DND-41 (cell line): ENCODE measurements around the gene ARL13B.
"Not testable (repeated sequence)": the region's sequence is repeated elsewhere in the genome, so short reads cannot be mapped to it uniquely, and the experiment has no call there.

Experiments
- ATAC-seq: fragments of 200-7000 bp; cut with Tn5 transposase; 3 replicates; pipeline ENCODE4 v1.9.1; 2021; ENCODE audit warnings: low read depth; ENCODE audit not compliant: insufficient read depth
- DNase-seq: peaks from one replicate; pipeline ENCODE4 v3.0.0-alpha.2; 2020
- H2AFZ ChIP-seq: 2 replicates; pipeline ENCODE4 v1.6.0; 2012; ENCODE audit warnings: low read depth, low read length
- H3K27ac ChIP-seq: 2 replicates; pipeline ENCODE4 v1.5.1; 2012; ENCODE audit warnings: low read length, inconsistent platforms
- H3K27me3 ChIP-seq: fragments of 200-600 bp; sonication (generic); 2 replicates; pipeline ENCODE4 v1.6.0; 2012; ENCODE audit warnings: low read length, mild to moderate bottlenecking, inconsistent platforms; ENCODE audit not compliant: insufficient read depth, poor library complexity
- H3K36me3 ChIP-seq: 2 replicates; pipeline ENCODE4 v1.5.1; 2012; ENCODE audit warnings: low read length, inconsistent platforms; ENCODE audit not compliant: insufficient read depth
- H3K4me1 ChIP-seq: 2 replicates; pipeline ENCODE4 v1.5.1; 2012; ENCODE audit warnings: mild to moderate bottlenecking, low read length; ENCODE audit not compliant: insufficient read depth
- H3K4me2 ChIP-seq: 2 replicates; pipeline ENCODE4 v1.6.0; 2012; ENCODE audit warnings: mild to moderate bottlenecking, moderate library complexity, low read length, inconsistent platforms; ENCODE audit not compliant: insufficient read depth
- H3K4me3 ChIP-seq, 2 experiments: fragments of 200-600 bp in 1 of 2; shearing (Covaris generic) in 1 of 2; 2 replicates each; pipeline ENCODE4 v1.5.1; 2012 to 2016; ENCODE audit warnings: inconsistent platforms in 2 of 2, low read length in 2 of 2, mild to moderate bottlenecking in 2 of 2, low read depth in 1 of 2, moderate library complexity in 1 of 2
- H3K79me2 ChIP-seq: 2 replicates; pipeline ENCODE4 v1.6.0; 2012; ENCODE audit warnings: low read length, inconsistent platforms; ENCODE audit not compliant: insufficient read depth
- H3K9ac ChIP-seq: 2 replicates; pipeline ENCODE4 v1.6.0; 2012; ENCODE audit warnings: low read depth, mild to moderate bottlenecking, inconsistent platforms, low read length, moderate library complexity
- H3K9me3 ChIP-seq: 2 replicates; pipeline ENCODE4 v1.5.1; 2012; ENCODE audit warnings: low read length, moderate library complexity, mild to moderate bottlenecking, inconsistent platforms; ENCODE audit not compliant: insufficient read depth, severe bottlenecking
- H4K20me1 ChIP-seq: 2 replicates; pipeline ENCODE4 v1.6.0; 2012; ENCODE audit warnings: low read length; ENCODE audit not compliant: insufficient read depth
- CTCF ChIP-seq: IDR thresholded peaks from 2 replicates; pipeline ENCODE4 v1.5.1; 2012; ENCODE audit warnings: borderline replicate concordance, low read length, moderate library complexity, mild to moderate bottlenecking; ENCODE audit not compliant: poor library complexity, severe bottlenecking; ENCODE audit errors: extremely low read depth
- EZH2 ChIP-seq: IDR thresholded peaks from 3 replicates; pipeline ENCODE4 v1.6.1; 2012; ENCODE audit warnings: borderline replicate concordance, low read depth, mild to moderate bottlenecking, moderate library complexity, low read length, inconsistent platforms; ENCODE audit not compliant: severe bottlenecking

Gene ARL13B

GRCh38 chr3:94076055-94076454, 96.1 kb downstream of the ARL13B start:
- Histone ChIP-seq H3K27me3 (no peaks in the 10 kb centered on the region), H3K4me3 (no peak overlapping the region), H3K9ac (no peak overlapping the region), H3K36me3 (peaks cover 21% of the 10 kb centered on the region), H3K79me2 (peaks cover 28% of the 10 kb centered on the region), H3K4me2 (no peak overlapping the region), H3K9me3 (no peaks in the 10 kb centered on the region), H2AFZ (no peak overlapping the region), H3K27ac (no peak overlapping the region), H4K20me1 (peaks cover 6% of the 10 kb centered on the region; the same call in 1 of the 2 replicates), H3K4me1 (0 out of 2 replicates have a peak, but pooled peaks cover 8% of the 10 kb centered on the region)
- no peak for ATAC-seq
- TF ChIP-seq CTCF = no peak
- no peak for TF ChIP-seq EZH2
- no peak for DNase-seq

DNA sequence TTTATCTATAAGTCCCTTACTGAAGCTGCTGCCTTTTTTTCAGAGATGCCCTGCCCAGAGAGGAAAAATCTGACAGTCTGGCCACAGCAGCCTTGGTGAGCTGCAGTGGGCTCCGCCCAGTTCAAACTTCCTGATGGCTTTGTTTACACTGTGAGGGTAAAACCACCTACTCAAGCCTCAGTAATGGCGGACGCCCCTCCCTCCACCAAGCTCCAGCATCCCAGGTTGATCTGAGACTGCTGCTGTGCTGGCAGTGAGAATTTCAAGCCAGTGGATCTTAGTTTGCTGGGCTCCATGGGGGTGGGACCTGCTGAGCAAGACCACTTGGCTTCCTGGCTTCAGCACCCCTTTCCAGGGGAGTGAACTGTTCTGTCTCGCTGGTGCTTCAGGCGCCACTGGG, 100.6 kb downstream of the ARL13B start:
- ATAC-seq, H3K9ac ChIP-seq, H4K20me1 ChIP-seq, H3K4me1 ChIP-seq, H3K9me3 ChIP-seq, H2AFZ ChIP-seq, H3K27ac ChIP-seq, H3K4me3 ChIP-seq, H3K27me3 ChIP-seq, H3K4me2 ChIP-seq, DNase-seq: not testable (repeated sequence)
- peaks cover 15% of the 10 kb centered on the region for H3K79me2 ChIP-seq
- H3K36me3 ChIP-seq = peaks cover 18% of the 10 kb centered on the region; the same call in 1 of the 2 replicates

DNA sequence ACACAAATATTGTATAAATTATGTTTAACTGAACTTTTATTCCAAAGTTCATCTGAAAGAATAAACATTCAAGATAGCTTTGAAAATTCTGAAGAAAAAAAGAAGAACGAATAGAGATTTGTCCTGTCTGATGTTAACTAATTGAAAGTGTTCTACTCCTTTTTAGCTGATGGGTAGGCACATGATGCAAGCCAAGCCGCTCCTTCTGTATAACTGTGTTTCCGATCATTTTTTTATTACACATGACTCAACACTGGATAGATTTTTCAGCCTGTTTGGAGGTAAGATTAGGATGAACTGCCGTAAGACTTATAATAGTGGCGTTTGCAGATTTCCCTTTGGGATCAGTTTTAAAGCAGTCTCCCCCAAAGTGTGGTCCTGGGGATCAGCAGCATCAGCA, 101.9 kb downstream of the ARL13B start:
- Histone ChIP-seq H3K9ac (no peak overlapping the region), H3K4me1 (no peaks in the 10 kb centered on the region), H4K20me1 (no peaks in the 10 kb centered on the region), H3K36me3 (peaks cover 19% of the 10 kb centered on the region; the same call in 1 of the 2 replicates), H3K27me3 (no peaks in the 10 kb centered on the region), H3K9me3 (no peaks in the 10 kb centered on the region), H2AFZ (no peak overlapping the region), H3K4me3 (no peak overlapping the region), H3K79me2 (peaks cover 7% of the 10 kb centered on the region), H3K4me2 (no peak overlapping the region), H3K27ac (no peak overlapping the region)
- no peak for ATAC-seq
- TF ChIP-seq EZH2 (no peak), CTCF (no peak)
- DNase-seq = no peak

GRCh38 chr3:94082391-94082937, 102.5 kb downstream of the ARL13B start:
- Histone ChIP-seq H3K27me3 (no peaks in the 10 kb centered on the region), H3K4me3 (no peak overlapping the region), H3K4me1 (no peaks in the 10 kb centered on the region), H3K79me2 (peaks cover 5% of the 10 kb centered on the region), H3K36me3 (peaks cover 19% of the 10 kb centered on the region; the same call in 1 of the 2 replicates), H2AFZ (no peak overlapping the region), H4K20me1 (no peaks in the 10 kb centered on the region), H3K9me3 (no peaks in the 10 kb centered on the region), H3K4me2 (no peak overlapping the region), H3K9ac (no peak overlapping the region), H3K27ac (no peak overlapping the region)
- TF ChIP-seq EZH2 = no peak
- no peak for TF ChIP-seq CTCF
- ATAC-seq (no peak), DNase-seq (no peak)
